HG03575 (cell line): ENCODE measurements around the gene CD53.

Experiments used
- ATAC-seq: cut with Tn5 transposase; IDR thresholded peaks from one replicate; pipeline ENCODE4 v1.9.1; 2021; ENCODE audit not compliant: unreplicated experiment, insufficient number of reproducible peaks, low FRiP score; ENCODE audit errors: extremely low read depth

The CD53 gene

GRCh38 chr1:110874324-110875215 is 1.6 kb downstream of the CD53 start:
- no peak for ATAC-seq

- no peak for ATAC-seq
These were observed 2.3 kb downstream of the CD53 start for GRCh38 chr1:110875216-110875731.

GRCh38 chr1:110876748-110877341 is 3.9 kb downstream of the CD53 start:
- ATAC-seq, result no peak

- ATAC-seq, result no peak
These were observed 4.4 kb downstream of the CD53 start for GRCh38 chr1:110877364-110877763.

- no peak for ATAC-seq
These were observed 4.8 kb downstream of the CD53 start for GRCh38 chr1:110877776-110878175.

GRCh38 chr1:110878591-110878990 is 5.6 kb downstream of the CD53 start:
- no peak for ATAC-seq

GRCh38 chr1:110878993-110879392 is 6.0 kb downstream of the CD53 start:
- ATAC-seq, result no peak

GRCh38 chr1:110879758-110880606 is 7.0 kb downstream of the CD53 start:
- ATAC-seq, result no peak

- no peak for ATAC-seq
These were observed 7.9 kb downstream of the CD53 start for GRCh38 chr1:110880708-110881374.

- ATAC-seq, result no peak
These were observed 15.1 kb downstream of the CD53 start for GRCh38 chr1:110888049-110888448.

GRCh38 chr1:110888641-110889040 is 15.7 kb downstream of the CD53 start:
- ATAC-seq, result no peak

GRCh38 chr1:110890474-110891196 is 17.7 kb downstream of the CD53 start:
- ATAC-seq, result no peak

- no peak for ATAC-seq
These were observed 21.1 kb downstream of the CD53 start for GRCh38 chr1:110893908-110894490.

- ATAC-seq, result no peak
These were observed 23.1 kb downstream of the CD53 start for GRCh38 chr1:110896090-110896489.

- no peak for ATAC-seq
These were observed 24.7 kb downstream of the CD53 start for GRCh38 chr1:110897681-110898080.

GRCh38 chr1:110898734-110899457 is 25.9 kb downstream of the CD53 start:
- no peak for ATAC-seq

GRCh38 chr1:110899458-110899843 is 26.5 kb downstream of the CD53 start:
- ATAC-seq, result no peak
